ENCODE measurements around the gene DNASE1L1.

DNA sequence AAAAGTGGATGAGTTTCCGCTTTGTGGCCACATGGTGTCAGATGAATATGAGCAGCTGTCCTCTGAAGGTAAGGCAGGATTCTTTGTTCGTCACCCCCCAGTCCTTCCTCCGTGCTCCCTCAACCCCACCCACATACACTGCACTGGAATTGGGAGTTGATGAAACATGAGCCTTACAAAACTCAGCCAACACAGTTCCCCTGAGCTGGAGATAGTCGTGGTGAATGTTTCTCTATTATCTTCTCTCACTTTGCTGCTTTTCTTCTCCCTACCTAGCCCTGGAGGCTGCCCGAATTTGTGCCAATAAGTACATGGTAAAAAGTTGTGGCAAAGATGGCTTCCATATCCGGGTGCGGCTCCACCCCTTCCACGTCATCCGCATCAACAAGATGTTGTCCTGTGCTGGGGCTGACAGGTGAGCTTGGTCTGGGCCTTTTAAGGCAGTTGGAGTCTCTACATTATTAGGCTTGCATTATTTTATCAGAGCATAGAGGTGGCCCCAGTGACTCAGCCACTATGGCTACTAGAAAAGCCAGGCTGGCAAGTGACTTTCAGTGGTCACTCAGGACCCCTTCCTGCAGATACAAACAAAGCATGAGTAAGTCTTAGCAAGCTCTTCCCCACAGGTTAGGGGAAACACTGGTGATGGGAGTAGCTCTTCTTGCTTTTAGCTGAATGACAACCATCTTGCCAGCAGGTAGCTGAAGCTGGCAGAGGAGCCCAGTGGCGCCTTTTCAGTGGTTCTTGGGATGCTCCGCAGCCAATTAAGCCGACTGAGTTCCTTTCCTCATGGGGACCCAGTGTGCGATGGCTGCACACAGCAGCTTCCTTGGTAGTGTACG lies 9.3 kb downstream of the DNASE1L1 start:
- peak in 1 of 3 donors; percentile 20 for TF ChIP-seq POLR2A (IDR thresholded peaks at IDR 0.05)
- TF ChIP-seq, protein P1, sequence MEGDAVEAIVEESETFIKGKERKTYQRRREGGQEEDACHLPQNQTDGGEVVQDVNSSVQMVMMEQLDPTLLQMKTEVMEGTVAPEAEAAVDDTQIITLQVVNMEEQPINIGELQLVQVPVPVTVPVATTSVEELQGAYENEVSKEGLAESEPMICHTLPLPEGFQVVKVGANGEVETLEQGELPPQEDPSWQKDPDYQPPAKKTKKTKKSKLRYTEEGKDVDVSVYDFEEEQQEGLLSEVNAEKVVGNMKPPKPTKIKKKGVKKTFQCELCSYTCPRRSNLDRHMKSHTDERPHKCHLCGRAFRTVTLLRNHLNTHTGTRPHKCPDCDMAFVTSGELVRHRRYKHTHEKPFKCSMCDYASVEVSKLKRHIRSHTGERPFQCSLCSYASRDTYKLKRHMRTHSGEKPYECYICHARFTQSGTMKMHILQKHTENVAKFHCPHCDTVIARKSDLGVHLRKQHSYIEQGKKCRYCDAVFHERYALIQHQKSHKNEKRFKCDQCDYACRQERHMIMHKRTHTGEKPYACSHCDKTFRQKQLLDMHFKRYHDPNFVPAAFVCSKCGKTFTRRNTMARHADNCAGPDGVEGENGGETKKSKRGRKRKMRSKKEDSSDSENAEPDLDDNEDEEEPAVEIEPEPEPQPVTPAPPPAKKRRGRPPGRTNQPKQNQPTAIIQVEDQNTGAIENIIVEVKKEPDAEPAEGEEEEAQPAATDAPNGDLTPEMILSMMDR (IDR thresholded peaks at IDR 0.05): no peak

Measured in body of pancreas (tissue), 4 donors.